ENCODE data around the gene MAP6.

Gene MAP6

DNA sequence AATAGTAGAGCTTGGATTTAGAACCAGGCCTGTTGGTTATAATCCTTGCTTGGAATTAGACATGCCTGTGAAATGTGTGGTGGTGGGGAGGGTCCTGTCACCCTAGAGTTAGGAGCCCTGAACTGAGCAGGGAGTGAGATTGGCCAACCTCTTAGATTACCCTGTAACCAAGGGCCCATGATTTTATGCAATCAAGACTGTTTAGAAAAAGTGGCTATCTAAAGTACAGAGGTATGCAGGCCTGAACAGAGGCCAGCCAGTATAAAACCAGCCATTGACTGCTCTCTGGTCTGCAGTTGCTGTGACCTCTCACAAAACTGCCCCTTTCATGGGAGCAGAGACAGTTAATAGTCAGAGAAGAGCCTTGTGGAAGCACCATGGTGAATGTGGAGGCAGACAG, 70.6 kb downstream of the MAP6 start:
- DNase-seq (ENCODE audit: low read depth in 2 of 2): no peak
- H3K4me3 ChIP-seq (replicated peaks in 1 of 2; ENCODE audit: low read depth in 2 of 2, low read length in 2 of 2): no peak overlapping the region
- TF ChIP-seq, protein P1, sequence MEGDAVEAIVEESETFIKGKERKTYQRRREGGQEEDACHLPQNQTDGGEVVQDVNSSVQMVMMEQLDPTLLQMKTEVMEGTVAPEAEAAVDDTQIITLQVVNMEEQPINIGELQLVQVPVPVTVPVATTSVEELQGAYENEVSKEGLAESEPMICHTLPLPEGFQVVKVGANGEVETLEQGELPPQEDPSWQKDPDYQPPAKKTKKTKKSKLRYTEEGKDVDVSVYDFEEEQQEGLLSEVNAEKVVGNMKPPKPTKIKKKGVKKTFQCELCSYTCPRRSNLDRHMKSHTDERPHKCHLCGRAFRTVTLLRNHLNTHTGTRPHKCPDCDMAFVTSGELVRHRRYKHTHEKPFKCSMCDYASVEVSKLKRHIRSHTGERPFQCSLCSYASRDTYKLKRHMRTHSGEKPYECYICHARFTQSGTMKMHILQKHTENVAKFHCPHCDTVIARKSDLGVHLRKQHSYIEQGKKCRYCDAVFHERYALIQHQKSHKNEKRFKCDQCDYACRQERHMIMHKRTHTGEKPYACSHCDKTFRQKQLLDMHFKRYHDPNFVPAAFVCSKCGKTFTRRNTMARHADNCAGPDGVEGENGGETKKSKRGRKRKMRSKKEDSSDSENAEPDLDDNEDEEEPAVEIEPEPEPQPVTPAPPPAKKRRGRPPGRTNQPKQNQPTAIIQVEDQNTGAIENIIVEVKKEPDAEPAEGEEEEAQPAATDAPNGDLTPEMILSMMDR (IDR thresholded peaks at IDR 0.05; ENCODE audit: low read depth, low read length): no peak

DNA sequence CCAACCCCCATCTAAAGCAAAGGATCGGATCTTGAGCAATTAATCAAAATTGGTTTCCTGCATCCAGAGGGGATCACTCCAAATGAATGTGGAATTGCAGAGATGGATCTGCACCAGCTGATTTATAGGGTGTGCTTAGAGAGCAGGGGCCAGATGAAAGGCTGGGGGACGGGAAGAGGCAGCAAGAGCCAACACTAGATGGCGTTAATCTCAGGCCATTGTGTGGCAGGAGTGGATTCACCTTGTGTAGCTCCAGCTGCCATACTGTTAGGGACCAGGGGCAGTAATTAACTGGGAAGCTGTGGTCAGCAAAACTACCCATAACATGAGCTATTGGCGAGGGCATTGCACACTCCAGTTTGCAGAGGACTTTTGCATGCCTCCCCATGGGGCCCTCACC, 71.2 kb downstream of the MAP6 start:
- no peak overlapping the region for H3K4me3 ChIP-seq (replicated peaks in 1 of 2; ENCODE audit: low read depth in 2 of 2, low read length in 2 of 2)
- DNase-seq (ENCODE audit: low read depth in 2 of 2): peak; percentile 34 to 43
- TF ChIP-seq, protein P1 (IDR thresholded peaks at IDR 0.05; ENCODE audit: low read depth, low read length): peak; percentile 76

DNA sequence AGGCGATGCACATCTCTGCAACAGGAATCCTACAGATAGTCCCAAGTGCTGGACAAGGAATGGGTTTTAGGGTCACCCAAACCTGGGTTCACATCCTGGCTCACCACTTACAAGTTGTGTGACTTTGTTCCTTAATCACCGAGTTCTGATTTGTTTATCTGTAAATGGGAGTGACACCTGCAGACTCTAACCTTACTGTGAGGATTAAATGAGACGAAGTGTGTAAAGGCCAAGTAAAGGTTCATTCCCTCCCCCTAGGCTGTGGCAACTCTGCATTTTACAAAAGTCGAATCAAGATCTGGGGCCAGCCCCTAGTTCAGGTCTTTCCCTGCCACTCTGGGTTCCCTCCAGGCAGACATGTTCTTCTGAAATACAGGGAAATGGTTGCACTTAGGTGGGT, 71.9 kb downstream of the MAP6 start:
- TF ChIP-seq, protein P1 (IDR thresholded peaks at IDR 0.05; ENCODE audit: low read depth, low read length): no peak
- no peak for DNase-seq (ENCODE audit: low read depth in 2 of 2)
- H3K4me3 ChIP-seq (replicated peaks in 1 of 2; ENCODE audit: low read depth in 2 of 2, low read length in 2 of 2): no peak overlapping the region

DNA sequence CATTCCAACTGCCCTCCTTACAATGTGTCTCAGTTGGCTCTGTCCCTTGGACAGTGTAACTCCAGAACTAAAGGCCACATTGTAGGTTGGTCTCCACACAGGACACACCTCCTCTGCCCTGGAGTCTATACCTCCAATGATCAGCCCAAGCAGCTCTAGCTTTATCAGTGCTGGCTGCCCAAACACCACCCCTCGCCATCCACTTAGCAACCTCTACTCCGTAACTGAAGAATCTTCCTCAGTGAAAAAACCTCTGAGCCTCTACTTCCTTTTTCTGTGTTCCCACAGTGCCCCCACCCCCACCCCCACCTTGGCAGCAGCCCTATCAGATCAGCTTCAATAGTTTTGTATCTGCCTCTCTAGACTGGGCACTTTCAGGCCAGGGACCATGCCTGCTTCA, 73.4 kb downstream of the MAP6 start:
- TF ChIP-seq, protein P1 (IDR thresholded peaks at IDR 0.05; ENCODE audit: low read depth, low read length): no peak
- no peak overlapping the region for H3K4me3 ChIP-seq (replicated peaks in 1 of 2; ENCODE audit: low read depth in 2 of 2, low read length in 2 of 2)
- DNase-seq (ENCODE audit: low read depth in 2 of 2): no peak

DNA sequence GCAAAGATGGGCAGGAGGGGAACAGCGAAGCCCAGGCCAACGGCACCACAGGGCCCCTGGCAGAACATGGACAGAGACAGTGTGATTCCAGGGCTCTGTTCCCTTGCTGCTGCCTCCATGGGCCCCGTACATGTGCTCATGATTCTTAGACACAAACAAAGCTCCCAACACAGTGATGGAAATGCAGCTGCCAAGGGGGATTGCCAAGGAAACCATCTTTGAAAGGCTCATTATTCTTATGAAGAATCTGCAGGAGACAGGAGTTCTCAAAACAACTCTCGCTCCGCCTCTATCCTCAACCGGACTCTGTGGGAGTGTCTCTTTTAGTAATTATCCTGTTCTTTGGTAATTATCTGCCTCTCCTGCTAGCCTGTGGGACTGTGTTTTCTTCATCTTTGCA, 74.6 kb downstream of the MAP6 start:
- DNase-seq (ENCODE audit: low read depth in 2 of 2): no peak
- no peak overlapping the region for H3K4me3 ChIP-seq (replicated peaks in 1 of 2; ENCODE audit: low read depth in 2 of 2, low read length in 2 of 2)
- TF ChIP-seq, protein P1 (IDR thresholded peaks at IDR 0.05; ENCODE audit: low read depth, low read length): no peak

DNA sequence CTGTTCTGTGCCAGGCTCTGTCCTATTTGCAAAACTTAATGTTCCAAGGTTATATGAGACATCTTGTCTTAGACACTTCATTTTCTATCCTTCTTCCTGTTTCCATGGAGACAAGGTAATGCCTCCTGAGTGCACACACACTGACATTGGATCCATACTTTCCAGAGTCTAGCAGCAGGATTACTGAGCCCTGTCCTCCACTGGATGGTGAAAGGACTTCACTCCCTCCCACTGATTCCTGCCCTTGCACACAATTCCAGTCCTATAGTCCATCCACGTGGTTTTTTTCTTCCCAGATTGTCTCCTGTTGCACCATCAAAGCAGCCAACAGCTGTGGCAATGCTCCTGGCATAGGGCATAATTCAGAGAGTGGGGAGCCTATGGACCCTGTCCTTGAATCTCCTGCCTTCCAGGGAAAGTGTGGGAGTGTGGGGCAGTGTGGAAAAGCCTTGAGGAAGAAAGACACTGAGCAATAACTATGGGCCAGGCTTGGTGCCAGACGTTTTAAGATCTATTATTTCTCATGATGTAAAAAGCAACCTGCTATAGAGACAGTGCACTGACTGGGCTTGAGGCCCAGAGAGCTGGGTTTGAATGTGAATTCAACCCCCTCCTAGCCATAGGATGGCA, 75.4 kb downstream of the MAP6 start:
- peak in 1 of 2 donors; percentile 34 for DNase-seq (ENCODE audit: low read depth in 2 of 2)
- TF ChIP-seq, protein P1 (IDR thresholded peaks at IDR 0.05; ENCODE audit: low read depth, low read length): no peak
- no peak overlapping the region for H3K4me3 ChIP-seq (replicated peaks in 1 of 2; ENCODE audit: low read depth in 2 of 2, low read length in 2 of 2)

DNA sequence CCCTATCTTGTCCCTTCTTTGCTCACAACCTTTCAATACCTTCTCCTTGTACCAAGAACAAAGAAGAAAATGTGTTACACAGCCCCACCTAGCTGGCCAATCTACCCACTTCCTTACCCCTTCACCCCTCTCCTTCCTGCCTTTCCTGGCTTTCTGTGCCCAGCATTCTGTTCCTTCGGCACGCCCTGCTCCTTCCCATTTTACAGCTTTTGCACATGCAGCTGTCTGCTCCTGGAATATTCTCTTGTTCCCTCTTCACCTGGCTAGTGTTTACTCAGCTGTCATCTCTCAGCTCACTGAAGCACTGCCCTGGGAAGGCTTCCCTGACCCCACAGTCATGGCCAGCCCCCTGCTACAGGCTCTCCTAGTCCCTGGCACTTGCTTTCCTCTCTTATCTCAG, 76.1 kb downstream of the MAP6 start:
- H3K4me3 ChIP-seq (replicated peaks in 1 of 2; ENCODE audit: low read depth in 2 of 2, low read length in 2 of 2): no peak overlapping the region
- TF ChIP-seq, protein P1 (IDR thresholded peaks at IDR 0.05; ENCODE audit: low read depth, low read length): no peak
- DNase-seq (ENCODE audit: low read depth in 2 of 2): no peak

Measured in cardiac fibroblast (primary cell).